Esophagus (tissue), 2 donors: Measurements from ENCODE around the gene ELP5. TPM values are rescaled to one million over a fixed set of nuclear protein-coding genes. Genes with fewer than 3 reads are reported as not detected.
"Not testable (repeated sequence)": the region's sequence is repeated elsewhere in the genome, so short reads cannot be mapped to it uniquely, and the experiment has no call there.

Experiments
- H3K27ac ChIP-seq, 2 donors: one replicate each; pipeline ENCODE4 v1.5.1; 2013; ENCODE audit warnings: low read depth in 2 of 2, mild to moderate bottlenecking in 2 of 2, inconsistent platforms in 1 of 2, low read length in 1 of 2, moderate library complexity in 1 of 2
- H3K27me3 ChIP-seq, 2 donors: one replicate each; pipeline ENCODE4 v1.6.1; 2013; ENCODE audit warnings: low read length in 2 of 2, control low read depth in 1 of 2, mild to moderate bottlenecking in 1 of 2; ENCODE audit not compliant: insufficient read depth in 2 of 2, control insufficient read depth in 1 of 2
- H3K36me3 ChIP-seq, 2 donors: one replicate each; pipeline ENCODE4 v1.6.1; 2013; ENCODE audit warnings: low read length in 1 of 2; ENCODE audit not compliant: control insufficient read depth in 2 of 2, insufficient read depth in 2 of 2
- H3K4me1 ChIP-seq, 2 donors: one replicate each; pipeline ENCODE4 v1.6.1; 2013; ENCODE audit warnings: low read length in 1 of 2; ENCODE audit not compliant: control insufficient read depth in 2 of 2, insufficient read depth in 2 of 2
- H3K4me3 ChIP-seq, 2 donors: one replicate each; pipeline ENCODE4 v1.5.1; 2013; ENCODE audit warnings: low read length in 2 of 2, mild to moderate bottlenecking in 2 of 2, low read depth in 1 of 2, moderate library complexity in 1 of 2
- H3K9me3 ChIP-seq, 2 donors: one replicate each; pipeline ENCODE4 v1.6.1; 2013; ENCODE audit warnings: mild to moderate bottlenecking in 2 of 2, low read depth in 1 of 2, low read length in 1 of 2, moderate library complexity in 1 of 2; ENCODE audit not compliant: control insufficient read depth in 2 of 2, insufficient read depth in 1 of 2
- WGBS, 2 donors: extraction: QIAGEN DNeasy Blood & Tissue Kit; methylation state at CpG; one replicate each; pipeline ENCODE4 v1.1.7; 2013; 5-methylcytosine and 5-hydroxymethylcytosine counted together
- polyA plus RNA-seq, 2 donors: library from polyadenylated mRNA; stranded (reverse); fragments of 200-250 nt; gene quantifications; one replicate each; pipeline ENCODE4 v1.2.3, GENCODE V29; 2013
- donor health status: healthy with polysubstance abuse.
- donor health status: Bipolar disorder and iron deficiency.

The ELP5 gene
- polyA plus RNA-seq, 2 donors: 14.7 to 39.0 TPM

DNA sequence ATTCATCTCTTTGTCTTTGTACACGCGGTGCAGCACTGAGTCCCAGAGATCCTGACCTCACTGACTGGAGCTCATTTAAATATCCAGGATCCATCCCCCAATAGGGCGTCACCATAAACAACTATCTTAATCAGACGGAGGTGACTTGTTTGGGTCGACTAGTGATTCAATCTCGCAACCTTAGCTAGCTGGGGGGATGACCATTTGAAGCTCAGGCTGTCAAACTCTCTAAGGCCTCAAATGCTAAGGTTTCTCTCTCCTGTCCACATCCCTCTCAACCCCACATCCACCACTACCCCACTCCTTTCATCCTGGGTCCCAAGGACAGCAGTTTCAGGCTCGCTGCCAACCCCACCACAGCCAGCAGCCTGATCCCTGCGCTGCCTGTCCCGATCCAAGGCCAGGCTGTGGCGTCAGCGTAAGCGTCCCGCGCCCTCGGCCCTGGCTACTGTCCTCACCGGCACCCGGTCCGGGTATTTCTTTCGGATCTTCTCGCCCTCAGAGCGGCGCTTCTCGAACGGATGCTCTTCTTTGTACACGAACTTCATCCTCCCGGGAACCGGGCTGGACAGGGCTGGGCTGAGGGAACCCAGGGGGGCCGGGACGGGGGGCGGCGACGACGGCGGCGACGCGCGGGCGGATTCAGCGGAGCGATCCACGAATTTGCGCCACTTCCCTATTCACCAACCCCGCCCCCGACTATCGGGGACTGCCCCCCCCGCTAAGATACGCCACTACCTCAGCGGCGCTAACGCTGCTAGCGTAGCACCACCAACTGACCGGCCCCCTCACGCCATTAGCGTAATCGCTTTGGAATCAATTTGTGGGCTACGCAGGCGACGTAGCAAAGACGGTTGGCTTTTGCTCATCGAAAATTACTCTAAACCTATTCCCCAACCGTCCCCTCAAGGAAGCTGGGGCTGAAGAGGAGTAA is 10.0 kb upstream of the ELP5 start, which contains the start of gene GABARAP:
TSS of gene GABARAP (minus strand) at position 667 of the 934 bp plus-strand sequence. CDS start at position 548, 119 bp downstream.
- WGBS, 2 donors: 0% methylated on average over 62 of the region's 62 CpGs
- H3K27ac ChIP-seq: peak within 1 kb of the TSS; percentile 98 to 100
- H3K4me3 ChIP-seq: peak within 1 kb of the TSS; percentile 92 to 94
- H3K9me3 ChIP-seq: no peaks in the 10 kb centered on the region
- H3K36me3 ChIP-seq: peaks cover 4 to 5% of the 10 kb centered on the region in 2 donors
- H3K27me3 ChIP-seq: no peaks in the 10 kb centered on the region
- H3K4me1 ChIP-seq: peaks cover 0 to 7% of the 10 kb centered on the region in 2 donors

DNA sequence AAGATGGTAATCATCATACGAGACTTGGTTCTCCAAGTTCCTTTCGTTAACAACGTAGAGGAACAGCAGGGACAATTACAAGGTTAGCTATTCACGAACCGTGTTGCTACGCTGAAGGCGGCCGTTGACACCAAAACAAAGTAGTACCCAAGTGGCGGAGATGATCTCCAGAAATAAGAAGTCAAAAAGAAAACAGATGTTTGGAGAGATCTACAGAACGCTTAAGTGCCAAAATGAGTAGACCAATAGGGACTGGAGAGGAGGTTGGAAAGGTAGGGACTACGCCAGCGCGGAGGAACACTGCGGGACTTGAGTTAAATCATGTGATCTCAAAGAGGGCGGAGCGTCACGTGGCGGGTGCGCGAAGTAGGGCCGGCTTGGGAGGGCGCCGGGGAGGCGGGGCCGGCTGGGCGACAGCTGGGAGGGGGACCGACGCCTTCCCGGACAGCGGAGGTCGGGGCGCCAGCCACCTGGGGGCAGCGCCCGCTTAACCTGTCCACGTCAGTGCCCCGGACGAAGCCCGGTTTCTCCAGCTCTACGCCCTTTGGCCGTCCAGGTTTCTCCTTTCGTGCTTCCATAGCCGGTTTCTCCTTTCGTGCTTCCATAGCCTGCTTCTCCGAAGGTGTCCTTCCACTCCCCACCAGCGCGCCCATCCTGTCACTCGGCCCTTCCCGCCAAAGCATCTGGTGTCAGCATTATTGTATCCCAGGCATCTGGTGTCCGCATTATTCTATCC is 9.1 kb upstream of the ELP5 start:
- Histone ChIP-seq H3K4me3 (peak overlapping the region; percentile 92 to 94), H3K27ac (peak overlapping the region; percentile 98 to 100), H3K9me3 (no peaks in the 10 kb centered on the region), H3K36me3 (peaks cover 4 to 5% of the 10 kb centered on the region in 2 donors), H3K27me3 (no peaks in the 10 kb centered on the region), H3K4me1 (peaks cover 0 to 7% of the 10 kb centered on the region in 2 donors)
- 1% methylated on average over 35 to 49 of the region's 49 CpGs for WGBS, 2 donors

DNA sequence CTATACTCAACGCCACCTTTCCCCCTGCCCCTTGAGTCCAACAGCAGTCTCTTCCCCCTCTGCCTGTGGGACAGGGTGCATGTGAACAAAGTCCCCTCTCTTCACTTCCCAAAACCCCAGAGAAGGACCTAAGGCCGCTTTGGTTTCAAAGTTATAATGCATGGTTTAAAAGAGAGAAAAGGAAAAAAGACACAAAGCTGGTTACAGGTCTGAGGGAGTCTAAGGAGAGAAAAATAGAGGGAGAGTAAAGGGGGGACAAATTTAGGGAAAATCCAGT is 8.6 kb upstream of the ELP5 start:
- Histone ChIP-seq H3K36me3 (peaks cover 4 to 5% of the 10 kb centered on the region in 2 donors), H3K4me1 (peaks cover 0 to 7% of the 10 kb centered on the region in 2 donors), H3K4me3 (peak overlapping the region; percentile 92 to 94), H3K27ac (peak overlapping the region; percentile 98 to 100), H3K9me3 (no peaks in the 10 kb centered on the region), H3K27me3 (no peaks in the 10 kb centered on the region)
- 39% methylated on average over 2 of the region's 2 CpGs for WGBS, 2 donors

DNA sequence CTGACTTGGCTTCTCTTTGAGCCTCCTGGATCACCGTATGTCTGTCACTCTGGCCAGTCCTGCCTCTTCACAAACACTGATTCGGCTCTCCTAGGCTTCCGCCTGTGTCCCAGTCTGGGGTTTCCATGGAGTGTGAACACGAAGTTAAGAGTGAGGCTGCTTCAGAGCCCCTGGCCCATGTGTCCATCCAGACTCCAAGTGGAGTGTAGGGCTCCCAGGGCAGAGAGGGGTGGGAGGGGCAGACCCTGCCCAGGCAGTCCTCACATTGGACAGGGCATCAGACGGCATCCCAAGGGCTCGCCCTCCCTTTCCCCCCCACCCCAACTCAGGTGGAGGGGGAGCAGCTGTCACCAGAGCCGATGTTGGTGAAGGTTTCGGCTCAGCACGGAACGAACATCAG is 8.2 kb upstream of the ELP5 start:
- not testable (repeated sequence) for H3K36me3 ChIP-seq, H3K27me3 ChIP-seq, H3K4me1 ChIP-seq, H3K9me3 ChIP-seq
- Histone ChIP-seq H3K4me3 (peak overlapping the region in 1 of 2 donors; percentile 94), H3K27ac (peak overlapping the region in 1 of 2 donors; percentile 40)
- WGBS, 2 donors: 67 to 76% methylated on average over 10 of the region's 10 CpGs

DNA sequence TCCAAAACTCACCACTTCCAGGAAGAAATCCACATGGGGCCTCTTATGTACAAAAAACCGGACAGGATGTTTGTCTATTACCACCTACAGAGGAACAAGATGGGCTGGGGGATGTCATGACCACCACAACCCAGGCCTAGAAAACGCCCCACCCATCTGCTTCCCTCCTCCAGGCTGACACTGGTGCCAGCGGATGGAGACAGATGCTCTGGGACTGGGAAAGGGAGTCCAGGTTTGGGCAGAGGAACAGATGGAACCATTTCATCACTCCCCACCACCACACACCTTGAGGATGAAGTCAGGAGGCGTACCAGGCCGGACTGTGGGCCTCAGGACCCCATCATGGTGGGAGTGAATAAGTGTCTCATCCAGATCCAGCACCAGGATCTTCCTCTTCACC is 5.2 kb upstream of the ELP5 start:
- WGBS, 2 donors: 91 to 92% methylated on average over 5 of the region's 5 CpGs
- peaks cover 0 to 5% of the 10 kb centered on the region in 2 donors for H3K36me3 ChIP-seq

DNA sequence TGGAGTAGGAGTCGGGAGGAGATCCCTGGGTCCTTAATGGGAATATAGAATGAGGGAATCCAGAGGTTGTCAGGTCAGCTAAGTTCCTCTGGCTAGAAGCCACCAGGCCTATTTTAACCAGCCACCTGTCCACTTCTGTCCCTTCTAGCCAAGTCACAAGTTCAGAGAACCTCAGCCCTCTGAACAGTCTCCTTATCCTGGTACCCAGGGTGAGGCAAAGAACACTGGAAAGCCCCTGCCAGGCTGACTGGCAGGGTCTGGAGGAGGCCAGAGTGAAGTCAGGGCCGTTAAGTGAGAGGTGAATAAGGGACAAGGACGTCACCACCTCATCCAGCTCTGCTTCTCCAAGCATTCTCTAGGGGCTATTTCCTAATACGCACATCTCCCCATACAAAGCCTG is 3.2 kb upstream of the ELP5 start:
- H3K36me3 ChIP-seq: peaks cover 0 to 5% of the 10 kb centered on the region in 2 donors
- H3K27me3 ChIP-seq: no peaks in the 10 kb centered on the region
- no peak overlapping the region for H3K27ac ChIP-seq
- WGBS, 2 donors: 67 to 72% methylated on average over 4 of the region's 4 CpGs
- H3K4me1 ChIP-seq: peaks cover 3 to 6% of the 10 kb centered on the region in 2 donors
- no peaks in the 10 kb centered on the region for H3K9me3 ChIP-seq
- no peak overlapping the region for H3K4me3 ChIP-seq

More for the DNA sequence above, 5.2 kb upstream of the ELP5 start:
- Histone ChIP-seq H3K9me3 (no peaks in the 10 kb centered on the region), H3K4me3 (no peak overlapping the region), H3K4me1 (peaks cover 3 to 7% of the 10 kb centered on the region in 2 donors), H3K27ac (peak overlapping the region in 1 of 2 donors; percentile 56), H3K27me3 (no peaks in the 10 kb centered on the region)

DNA sequence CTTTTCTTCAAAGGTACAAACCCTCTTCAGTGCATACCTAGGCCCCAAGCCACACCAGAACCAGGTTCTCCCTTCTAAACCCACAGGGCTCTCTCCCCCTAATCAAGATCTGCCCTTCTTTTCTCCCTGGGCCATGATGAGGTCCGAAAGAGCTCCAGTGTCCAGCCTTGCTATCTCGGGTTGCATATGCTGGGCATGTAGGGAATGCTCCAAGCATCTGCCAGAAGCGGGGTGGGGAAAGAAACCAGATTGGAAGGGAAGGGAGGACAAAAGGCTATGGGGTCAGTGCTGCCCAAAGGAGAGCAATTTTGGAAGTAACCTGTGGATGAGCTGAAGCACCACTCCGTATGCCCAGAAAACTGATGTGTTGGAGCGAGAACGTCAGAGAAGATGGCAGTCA is 2.8 kb upstream of the ELP5 start:
- Histone ChIP-seq H3K27me3 (no peaks in the 10 kb centered on the region), H3K27ac (peak overlapping the region in 1 of 2 donors; percentile 51), H3K36me3 (peaks cover 0 to 5% of the 10 kb centered on the region in 2 donors), H3K9me3 (no peaks in the 10 kb centered on the region), H3K4me3 (no peak overlapping the region), H3K4me1 (peaks cover 3 to 6% of the 10 kb centered on the region in 2 donors)
- WGBS, 2 donors: 81% methylated on average over 6 of the region's 6 CpGs

DNA sequence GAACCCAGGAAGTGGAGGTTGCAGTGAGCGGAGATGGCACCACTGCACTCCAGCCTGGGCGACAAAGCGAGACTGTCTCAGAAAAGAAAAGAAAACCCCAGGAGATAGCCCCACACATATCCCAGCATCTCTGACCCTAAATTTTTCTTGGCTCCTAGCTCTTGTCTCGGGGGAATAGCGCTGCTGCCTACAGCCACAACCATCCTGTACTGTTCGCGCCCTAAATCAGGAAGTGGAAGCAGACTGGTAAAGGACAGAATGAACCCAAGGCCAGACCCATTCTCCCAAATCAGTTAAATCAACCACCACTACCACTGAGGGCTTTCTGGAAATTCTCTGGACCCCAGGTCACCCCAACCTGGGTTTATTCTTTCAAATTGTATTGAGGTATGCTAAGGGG is 2.2 kb upstream of the ELP5 start:
- Histone ChIP-seq H3K27me3 (no peaks in the 10 kb centered on the region), H3K27ac (no peak overlapping the region), H3K4me3 (peak overlapping the region; percentile 12 to 77), H3K9me3 (no peaks in the 10 kb centered on the region), H3K4me1 (peaks cover 3 to 6% of the 10 kb centered on the region in 2 donors), H3K36me3 (peaks cover 0 to 7% of the 10 kb centered on the region in 2 donors)
- WGBS, 2 donors: 82 to 84% methylated on average over 7 of the region's 7 CpGs

DNA sequence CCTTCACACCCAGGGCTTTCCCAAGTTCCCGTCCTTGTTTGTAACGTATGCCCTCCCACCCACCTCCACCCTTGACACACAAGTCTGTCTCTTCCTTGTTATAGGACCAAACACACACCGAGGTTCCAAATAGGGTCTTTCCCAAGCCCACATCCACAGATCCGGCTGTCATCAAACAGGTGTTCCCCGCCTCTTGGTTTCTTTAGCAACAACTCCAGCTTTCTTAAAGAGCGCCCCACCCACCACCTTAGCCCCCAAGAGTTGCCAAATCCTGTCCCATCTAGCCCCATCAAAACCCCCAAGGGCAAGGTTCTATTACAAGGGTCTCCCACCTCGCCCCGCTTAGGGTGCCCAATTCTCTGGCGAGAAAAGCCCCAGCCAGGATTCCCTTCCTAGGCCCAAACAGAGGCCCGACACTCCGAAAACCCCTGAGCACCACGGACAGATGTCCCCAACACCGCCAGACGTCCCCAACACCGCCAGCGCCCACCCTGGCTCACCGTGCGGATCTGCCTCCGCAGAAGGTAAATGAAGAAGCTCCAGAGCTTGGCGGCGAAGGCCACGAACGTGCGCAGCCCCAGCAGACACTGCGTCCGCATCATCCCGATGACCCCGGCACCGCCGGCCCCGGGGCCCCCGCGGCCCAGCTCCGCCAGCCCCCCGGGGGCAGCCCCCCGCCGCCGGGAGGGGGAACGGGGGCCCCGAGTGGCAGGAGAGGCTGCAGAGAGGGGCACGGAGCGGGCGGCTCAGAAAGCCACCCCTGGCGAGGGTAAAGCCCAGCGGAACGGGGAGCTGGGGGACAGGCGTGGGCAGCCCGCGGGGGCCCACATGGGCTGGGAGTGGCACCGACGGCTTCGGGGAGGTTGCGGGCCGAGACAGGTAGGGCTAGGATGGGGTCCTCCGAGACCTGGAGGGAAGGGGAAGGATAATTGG is 1.1 kb upstream of the ELP5 start:
- H3K4me1 ChIP-seq: peaks cover 3 to 6% of the 10 kb centered on the region in 2 donors
- H3K27me3 ChIP-seq: no peaks in the 10 kb centered on the region

More for the DNA sequence above, 1.1 kb upstream of the ELP5 start:
- peak overlapping the region; percentile 99 to 100 for H3K27ac ChIP-seq
- H3K9me3 ChIP-seq: no peaks in the 10 kb centered on the region
- H3K4me3 ChIP-seq: peak overlapping the region; percentile 77 to 78
- WGBS, 2 donors: 0 to 1% methylated on average over 43 to 55 of the region's 55 CpGs
- peaks cover 0 to 5% of the 10 kb centered on the region in 2 donors for H3K36me3 ChIP-seq
